AG10803 (cell line): Measurements from ENCODE around the gene ENTHD1.
A peak's percentile ranks its signal among the peaks of the same experiment; 100 is the strongest.

Source experiments
- DNase-seq: peaks from one replicate; pipeline ENCODE4 v3.0.0; 2010; ENCODE audit warnings: low read depth
- H3K4me3 ChIP-seq: 2 replicates; pipeline ENCODE4 v1.5.1; 2011; ENCODE audit warnings: mild to moderate bottlenecking, low read length, control low read depth
- CTCF ChIP-seq: conservative IDR thresholded peaks from 2 replicates; pipeline ENCODE4 v1.5.1; 2011; ENCODE audit warnings: mild to moderate bottlenecking, low read length, control low read depth, inconsistent platforms

Gene ENTHD1

GRCh38 chr22:39821008-39821407, 72.6 kb downstream of the ENTHD1 start:
- no peak for TF ChIP-seq CTCF
- no peak overlapping the region for H3K4me3 ChIP-seq

DNA sequence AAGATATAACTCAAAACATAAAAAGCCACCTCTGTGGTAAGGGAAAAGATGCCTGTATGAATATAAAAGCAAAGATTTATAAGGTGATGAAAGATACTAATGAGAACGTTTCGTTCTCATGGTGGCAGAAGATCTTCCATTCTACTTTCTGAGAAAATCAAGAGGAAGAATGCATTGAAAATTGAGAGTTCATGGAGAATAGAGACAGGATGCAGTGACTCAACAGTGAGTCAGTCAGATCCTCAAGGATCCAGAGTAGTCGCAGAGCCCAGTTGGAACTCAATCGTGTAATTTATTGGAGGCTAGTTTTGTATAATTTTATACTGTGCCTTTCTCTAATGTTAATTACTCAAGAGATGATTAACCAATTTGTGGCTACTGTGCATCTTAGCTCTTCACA, 73.3 kb downstream of the ENTHD1 start:
- H3K4me3 ChIP-seq = no peak overlapping the region
- peak; percentile 74 for DNase-seq
- no peak for TF ChIP-seq CTCF

More at GRCh38 chr22:39821008-39821407, 72.6 kb downstream of the ENTHD1 start:
- DNase-seq = no peak

- no peak for TF ChIP-seq CTCF
- no peak for DNase-seq
- no peak overlapping the region for H3K4me3 ChIP-seq
Observed at GRCh38 chr22:39819429-39819828, 74.1 kb downstream of the ENTHD1 start.

DNA sequence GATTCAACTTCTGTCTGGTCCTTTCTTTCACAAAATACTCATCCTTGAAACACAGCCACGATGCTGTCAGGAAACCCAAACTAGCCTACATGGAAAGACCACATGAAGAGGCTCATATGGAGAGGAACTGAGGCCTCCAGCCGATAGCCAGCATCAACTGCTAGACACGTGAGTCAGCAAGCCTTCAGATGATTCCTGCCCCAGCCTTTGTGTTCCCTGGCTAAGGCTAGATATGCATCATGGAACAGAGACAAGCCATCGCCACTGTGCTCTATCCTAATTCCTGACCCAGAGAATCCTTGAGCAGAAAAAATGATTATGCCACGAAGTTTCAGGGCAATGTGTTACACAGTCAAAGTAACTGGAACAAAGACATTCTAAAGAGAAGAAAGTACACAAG, 75.5 kb downstream of the ENTHD1 start:
- H3K4me3 ChIP-seq = no peak overlapping the region
- peak; percentile 66 for DNase-seq
- TF ChIP-seq CTCF = no peak

DNA sequence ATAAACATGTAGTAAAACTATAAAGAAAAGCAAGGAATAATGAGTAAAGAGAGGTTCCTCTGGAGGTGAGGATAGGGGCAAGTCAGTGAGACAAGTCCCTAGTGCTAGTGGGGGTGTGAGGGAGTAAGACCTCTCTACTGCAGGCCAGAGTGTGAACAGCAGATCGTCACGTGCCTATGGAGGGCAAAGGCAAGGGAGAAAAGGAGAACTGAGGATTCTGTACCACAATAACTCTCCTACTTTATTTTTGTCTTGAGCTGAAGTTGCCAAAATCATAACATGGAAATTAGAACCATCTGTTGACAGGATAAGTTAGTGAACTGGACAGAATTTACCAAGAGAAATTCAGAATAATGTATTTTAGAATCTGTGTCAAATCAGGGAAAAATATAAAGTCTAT, 77.6 kb downstream of the ENTHD1 start:
- no peak for TF ChIP-seq CTCF
- peak; percentile 36 for DNase-seq

DNA sequence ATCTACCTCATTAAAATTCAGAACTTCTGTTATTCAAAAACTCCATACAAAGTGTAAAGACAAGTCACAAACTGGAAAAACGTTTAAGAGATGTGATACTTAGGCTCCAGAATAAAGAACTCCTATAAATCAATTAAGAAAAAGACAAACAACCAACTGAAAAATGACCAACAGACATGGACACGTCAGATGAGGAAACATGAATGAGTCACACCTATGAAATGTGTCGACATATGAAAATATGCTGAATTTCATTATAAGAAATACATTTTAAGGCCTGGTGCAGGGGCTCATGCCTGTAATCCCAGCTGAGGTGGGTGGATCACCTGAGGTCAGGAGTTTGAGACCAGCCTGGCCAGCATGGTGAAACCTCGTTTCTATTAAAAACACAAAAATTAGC, 78.7 kb downstream of the ENTHD1 start:
- peak; percentile 34 for DNase-seq
- no peak overlapping the region for H3K4me3 ChIP-seq
- TF ChIP-seq CTCF = no peak

More for the DNA sequence above, 77.6 kb downstream of the ENTHD1 start:
- H3K4me3 ChIP-seq = no peak overlapping the region

DNA sequence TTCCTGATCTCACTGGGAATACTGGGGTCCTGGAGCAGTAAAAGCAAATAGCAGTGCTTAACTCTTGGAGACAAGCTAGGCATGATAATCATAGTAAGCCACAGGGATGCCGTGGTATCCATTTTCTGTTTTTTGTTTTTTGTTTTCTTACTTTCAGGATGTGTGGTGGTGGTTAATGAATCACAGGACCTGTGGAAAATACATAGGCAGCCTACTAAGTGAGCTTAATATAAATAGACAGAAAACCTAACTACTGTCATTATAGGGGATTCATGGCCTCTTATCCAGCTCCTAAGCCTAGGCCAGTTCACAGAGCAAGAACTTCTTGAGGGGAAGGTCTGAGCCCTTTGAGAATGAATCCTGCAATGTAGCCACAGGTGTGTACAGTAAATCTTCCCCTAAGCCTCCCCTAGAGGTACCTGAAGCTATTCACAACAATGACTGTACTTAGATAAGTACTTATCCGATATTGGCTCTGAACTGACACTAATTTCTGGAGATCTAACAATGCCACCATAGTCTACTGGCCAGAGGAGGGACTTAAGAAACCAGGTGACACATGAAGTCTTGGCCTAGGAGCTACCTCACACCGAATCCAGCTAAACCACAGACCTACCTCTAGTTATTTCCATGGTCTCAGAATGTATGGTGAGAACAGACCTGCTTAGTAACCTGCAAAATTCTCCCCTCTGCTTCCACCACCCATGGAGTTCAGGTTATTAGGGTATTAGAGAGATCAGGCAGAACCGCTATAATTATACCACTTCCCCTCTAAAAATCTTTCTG, 83.6 kb downstream of the ENTHD1 start:
- no peak for DNase-seq
- H3K4me3 ChIP-seq = no peak overlapping the region
- TF ChIP-seq CTCF = no peak
